Loucy (cell line): ENCODE results near the gene IQGAP1.
A peak's percentile ranks its signal among the peaks of the same experiment; 100 is the strongest.

Experiments
- H2AFZ ChIP-seq: fragments of 200-600 bp; sonication (generic); 2 replicates; pipeline ENCODE4 v1.6.0; 2016; ENCODE audit warnings: antibody characterized with exemption, mild to moderate bottlenecking, low read length, moderate library complexity
- H3F3A ChIP-seq: fragments of 200-600 bp; 2 replicates; pipeline ENCODE4 v1.6.0; 2016; ENCODE audit warnings: antibody characterized with exemption, low read depth, mild to moderate bottlenecking
- H3K27me3 ChIP-seq: fragments of 200-600 bp; sonication (generic); 2 replicates; pipeline ENCODE4 v1.6.1; 2014; ENCODE audit warnings: low read length, mild to moderate bottlenecking; ENCODE audit not compliant: insufficient read depth, poor library complexity, severe bottlenecking
- H3K36me3 ChIP-seq: fragments of 200-600 bp; sonication (generic); 2 replicates; pipeline ENCODE4 v1.6.1; 2016; ENCODE audit warnings: low read length; ENCODE audit not compliant: insufficient read depth
- H3K4me1 ChIP-seq: fragments of 200-600 bp; sonication (generic); 2 replicates; pipeline ENCODE4 v1.5.1; 2014; ENCODE audit warnings: low read length, mild to moderate bottlenecking; ENCODE audit not compliant: insufficient read depth, poor library complexity, severe bottlenecking
- H3K4me2 ChIP-seq: fragments of 200-600 bp; sonication (generic); 2 replicates; pipeline ENCODE4 v1.6.0; 2014; ENCODE audit warnings: antibody characterized with exemption, low read length, low read depth, mild to moderate bottlenecking; ENCODE audit not compliant: poor library complexity, severe bottlenecking
- H3K4me3 ChIP-seq: fragments of 200-600 bp; sonication (generic); 2 replicates; pipeline ENCODE4 v1.5.1; 2014; ENCODE audit warnings: low read length, mild to moderate bottlenecking, mixed read lengths; ENCODE audit not compliant: poor library complexity, severe bottlenecking
- H3K79me2 ChIP-seq: fragments of 200-600 bp; sonication (generic); 2 replicates; pipeline ENCODE4 v1.6.1; 2014; ENCODE audit warnings: low read length; ENCODE audit not compliant: insufficient read depth
- H3K9ac ChIP-seq: fragments of 200-600 bp; sonication (generic); 2 replicates; pipeline ENCODE4 v1.6.0; 2014; ENCODE audit warnings: mild to moderate bottlenecking, low read depth, low read length, moderate library complexity; ENCODE audit not compliant: poor library complexity, severe bottlenecking
- H3K9me2 ChIP-seq: fragments of 200-600 bp; sonication (generic); replicated peaks from 2 replicates; pipeline ENCODE4 v1.6.1; 2016; ENCODE audit warnings: low read depth, low read length, mixed read lengths
- H3K9me3 ChIP-seq: fragments of 200-600 bp; sonication (generic); 2 replicates; pipeline ENCODE4 v1.6.1; 2014; ENCODE audit warnings: mild to moderate bottlenecking, antibody characterized with exemption, low read length, low read depth; ENCODE audit not compliant: insufficient read depth
- H4K20me1 ChIP-seq: fragments of 200-600 bp; sonication (generic); 2 replicates; pipeline ENCODE4 v1.6.0; 2014; ENCODE audit warnings: antibody characterized with exemption, low read length, mild to moderate bottlenecking; ENCODE audit not compliant: insufficient read depth, poor library complexity, severe bottlenecking
- EZH2phosphoT487 ChIP-seq: fragments of 200-600 bp; IDR thresholded peaks from 2 replicates; pipeline ENCODE4 v1.6.1; 2018; ENCODE audit warnings: antibody characterized with exemption, mild to moderate bottlenecking, moderate library complexity, borderline replicate concordance
- TF ChIP-seq, protein P1 (sequence below): fragments of 200-600 bp; sonication (generic); conservative IDR thresholded peaks from 2 replicates; pipeline ENCODE4 v1.5.1; 2014; ENCODE audit warnings: mild to moderate bottlenecking, antibody characterized with exemption, low read length

Gene IQGAP1

DNA sequence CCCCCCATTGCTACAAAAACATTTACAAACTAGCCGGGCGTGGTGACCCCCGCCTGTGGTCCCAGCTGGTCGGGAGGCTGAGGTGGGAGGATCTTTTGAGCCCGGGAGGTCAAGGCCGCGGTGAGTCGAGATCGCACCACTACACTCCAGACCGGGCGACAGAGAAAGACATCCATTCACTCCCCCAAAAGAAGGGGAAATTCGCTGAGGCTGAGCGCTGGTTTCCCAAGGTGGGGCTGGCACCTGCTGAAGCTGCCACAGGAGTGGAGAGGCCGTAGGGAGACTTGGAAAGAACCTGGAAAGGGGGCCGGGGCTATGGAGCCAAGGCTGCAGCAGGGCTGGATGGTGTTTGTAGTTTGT is 140.9 kb downstream of the IQGAP1 start:
- no peaks in the 10 kb centered on the region for H3K27me3 ChIP-seq
- H3K4me1 ChIP-seq: peaks cover 26% of the 10 kb centered on the region
- H3K9me3 ChIP-seq: no peaks in the 10 kb centered on the region
- H3K4me3 ChIP-seq: peak overlapping the region; percentile 96
- TF ChIP-seq EZH2phosphoT487: no peak
- TF ChIP-seq, protein P1, sequence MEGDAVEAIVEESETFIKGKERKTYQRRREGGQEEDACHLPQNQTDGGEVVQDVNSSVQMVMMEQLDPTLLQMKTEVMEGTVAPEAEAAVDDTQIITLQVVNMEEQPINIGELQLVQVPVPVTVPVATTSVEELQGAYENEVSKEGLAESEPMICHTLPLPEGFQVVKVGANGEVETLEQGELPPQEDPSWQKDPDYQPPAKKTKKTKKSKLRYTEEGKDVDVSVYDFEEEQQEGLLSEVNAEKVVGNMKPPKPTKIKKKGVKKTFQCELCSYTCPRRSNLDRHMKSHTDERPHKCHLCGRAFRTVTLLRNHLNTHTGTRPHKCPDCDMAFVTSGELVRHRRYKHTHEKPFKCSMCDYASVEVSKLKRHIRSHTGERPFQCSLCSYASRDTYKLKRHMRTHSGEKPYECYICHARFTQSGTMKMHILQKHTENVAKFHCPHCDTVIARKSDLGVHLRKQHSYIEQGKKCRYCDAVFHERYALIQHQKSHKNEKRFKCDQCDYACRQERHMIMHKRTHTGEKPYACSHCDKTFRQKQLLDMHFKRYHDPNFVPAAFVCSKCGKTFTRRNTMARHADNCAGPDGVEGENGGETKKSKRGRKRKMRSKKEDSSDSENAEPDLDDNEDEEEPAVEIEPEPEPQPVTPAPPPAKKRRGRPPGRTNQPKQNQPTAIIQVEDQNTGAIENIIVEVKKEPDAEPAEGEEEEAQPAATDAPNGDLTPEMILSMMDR: no peak
- no peaks in the 10 kb centered on the region for H3K36me3 ChIP-seq
- H4K20me1 ChIP-seq: peaks cover 23% of the 10 kb centered on the region
- peak overlapping the region; percentile 88 for H2AFZ ChIP-seq
- peaks cover 35% of the 10 kb centered on the region for H3K79me2 ChIP-seq
- peak overlapping the region; percentile 72 for H3K4me2 ChIP-seq
- peak overlapping the region; percentile 88 for H3K9ac ChIP-seq
- H3F3A ChIP-seq: 0 out of 2 replicates have a peak, but pooled peaks cover 5% of the 10 kb centered on the region
- no peaks in the 10 kb centered on the region for H3K9me2 ChIP-seq

DNA sequence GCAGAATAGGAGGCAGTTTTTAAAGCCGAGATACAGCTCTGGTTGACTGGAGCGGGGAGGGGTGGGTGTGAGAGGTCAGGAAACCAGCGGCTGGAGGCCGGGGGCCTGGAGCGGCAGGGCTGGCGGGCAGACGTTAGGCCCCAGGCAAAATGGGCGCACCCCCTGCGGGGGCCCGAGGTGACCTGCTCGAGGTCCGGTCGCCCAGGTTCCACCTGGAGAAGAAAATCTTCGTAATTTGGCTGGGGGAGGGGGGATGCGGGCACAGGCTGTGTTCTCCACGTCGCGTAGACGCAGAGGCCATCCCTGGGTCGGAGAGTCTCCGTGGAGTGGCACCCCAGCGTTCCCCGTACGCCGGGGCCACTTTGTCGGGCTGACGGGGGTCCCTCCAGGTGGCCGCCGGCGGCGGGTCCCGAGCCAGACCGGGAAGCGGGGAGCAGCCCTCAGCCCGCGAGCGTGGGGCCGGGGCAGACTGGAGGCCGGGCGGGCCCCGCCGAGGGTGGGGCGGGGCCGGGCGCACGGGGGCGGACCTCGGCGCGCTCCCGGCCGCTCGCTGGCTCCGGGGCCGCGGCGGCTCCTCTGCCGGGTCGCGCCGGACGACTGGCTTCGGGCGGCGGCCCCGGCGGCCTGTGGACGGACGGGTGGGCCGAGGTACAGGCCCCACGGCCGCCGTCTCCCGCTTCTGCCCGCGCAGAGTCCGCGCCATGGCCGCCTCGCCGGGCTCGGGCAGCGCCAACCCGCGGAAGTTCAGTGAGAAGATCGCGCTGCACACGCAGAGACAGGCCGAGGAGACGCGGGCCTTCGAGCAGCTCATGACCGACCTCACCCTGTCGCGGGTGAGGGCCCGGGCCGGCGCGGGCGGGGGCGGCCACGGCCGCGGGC is 141.6 kb downstream of the IQGAP1 start, which contains the start of gene CRTC3:
Gene CRTC3, plus strand, starts transcription at position 553 of the 879 bp plus-strand sequence. Its CDS starts 149 bp downstream, at position 702.
- Histone ChIP-seq H4K20me1 (peaks cover 24% of the 10 kb centered on the region), H3K4me2 (peak within 1 kb of the TSS; percentile 100), H3F3A (0 out of 2 replicates have a peak, but pooled peaks cover 5% of the 10 kb centered on the region), H3K4me1 (peaks cover 31% of the 10 kb centered on the region), H3K9me3 (no peaks in the 10 kb centered on the region), H3K4me3 (peak within 1 kb of the TSS; percentile 96), H3K36me3 (no peaks in the 10 kb centered on the region), H2AFZ (peak within 1 kb of the TSS; percentile 88), H3K27me3 (no peaks in the 10 kb centered on the region), H3K9ac (peak within 1 kb of the TSS; percentile 88), H3K9me2 (no peaks in the 10 kb centered on the region), H3K79me2 (peaks cover 41% of the 10 kb centered on the region)
- TF ChIP-seq EZH2phosphoT487: no peak
- TF ChIP-seq, protein P1: no peak

DNA sequence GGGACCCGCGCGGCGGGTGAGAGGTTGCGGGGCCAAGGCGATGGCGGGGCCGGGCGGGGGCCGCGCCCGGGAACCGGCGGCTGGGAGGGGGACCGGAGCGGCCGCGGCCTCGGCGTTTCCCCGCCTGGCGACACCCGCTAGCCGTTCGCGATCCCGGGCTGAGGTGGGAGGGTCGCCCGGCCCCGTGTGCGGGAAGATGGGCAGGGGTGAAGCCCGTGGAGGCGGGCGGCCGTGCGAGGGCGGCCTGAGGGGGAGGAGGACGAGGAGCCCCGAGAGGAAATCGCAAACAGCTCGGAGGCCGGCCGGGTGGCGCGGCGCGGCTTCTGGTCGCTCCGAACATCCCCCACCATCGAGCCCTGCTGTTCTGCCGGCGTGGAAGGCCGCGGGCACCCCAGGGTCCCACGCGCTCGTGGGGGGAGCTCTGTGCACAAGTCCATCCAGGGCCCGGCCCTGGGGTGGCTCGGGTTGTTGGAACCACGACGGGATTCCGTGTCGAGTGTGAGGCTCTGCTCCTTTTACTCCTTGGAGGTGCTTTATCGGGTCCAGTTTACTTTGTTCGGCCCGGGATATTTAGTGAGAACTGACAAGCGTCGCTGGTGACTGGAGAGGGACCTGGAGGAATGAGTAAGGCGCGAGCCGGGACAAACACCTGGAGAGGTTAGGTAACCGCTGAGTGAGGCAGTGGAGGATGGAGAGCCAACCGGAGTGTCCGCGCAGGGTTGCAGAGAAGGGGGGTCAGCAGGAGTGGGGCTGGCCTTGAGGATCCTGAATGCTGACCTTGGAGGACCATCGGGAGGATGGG is 142.4 kb downstream of the IQGAP1 start:
- no peak for TF ChIP-seq EZH2phosphoT487
- TF ChIP-seq, protein P1: no peak
- no peaks in the 10 kb centered on the region for H3K27me3 ChIP-seq
- peaks cover 49% of the 10 kb centered on the region for H3K79me2 ChIP-seq
- H3K9me2 ChIP-seq: no peaks in the 10 kb centered on the region
- H3K9ac ChIP-seq: peak overlapping the region; percentile 88
- peak overlapping the region; percentile 96 for H3K4me3 ChIP-seq
- peak overlapping the region; percentile 78 for H2AFZ ChIP-seq
- H3K4me1 ChIP-seq: peaks cover 34% of the 10 kb centered on the region
- H3K9me3 ChIP-seq: no peaks in the 10 kb centered on the region
- H4K20me1 ChIP-seq: peaks cover 29% of the 10 kb centered on the region
- peak overlapping the region; percentile 100 for H3K4me2 ChIP-seq
- 0 out of 2 replicates have a peak, but pooled peaks cover 5% of the 10 kb centered on the region for H3F3A ChIP-seq
- no peaks in the 10 kb centered on the region for H3K36me3 ChIP-seq
